Right ventricle myocardium inferior (tissue), 1 donor: ENCODE measurements around the gene DUSP12. TPM values are rescaled to one million over a fixed set of nuclear protein-coding genes. Genes with fewer than 3 reads are reported as not detected.
"Not testable (repeated sequence)": the region's sequence is repeated elsewhere in the genome, so short reads cannot be mapped to it uniquely, and the experiment has no call there.

Experiments used
- ATAC-seq: fragments of 200-7000 bp; cut with Tn5 transposase; one replicate; pipeline ENCODE4 v1.9.1; 2020; ENCODE audit warnings: mild to moderate bottlenecking, moderate library complexity
- DNase-seq: peaks from one replicate; pipeline ENCODE4 v3.0.0; 2021; ENCODE audit errors: missing footprints
- intact Hi-C: fragments of 100-400 bp; cut with DNase I; formaldehyde crosslinking; loops from one replicate; pipeline ENCODE4 v1.11.0; 2022
- total RNA-seq: library from RNA; stranded (reverse); fragmentation: NEBNext Ultra II Directional; extraction: Animal tissue kit (Norgen Biotek cat#: 25700); gene quantifications from one replicate; pipeline ENCODE4 v1.2.1, GENCODE V29; 2021
- donor health status: DM: no; HTN: yes; CAD: no; lungs with severe emphysema.

The DUSP12 gene
- total RNA-seq, 1 donor from 2014 or later: 7.0 TPM

DNA sequence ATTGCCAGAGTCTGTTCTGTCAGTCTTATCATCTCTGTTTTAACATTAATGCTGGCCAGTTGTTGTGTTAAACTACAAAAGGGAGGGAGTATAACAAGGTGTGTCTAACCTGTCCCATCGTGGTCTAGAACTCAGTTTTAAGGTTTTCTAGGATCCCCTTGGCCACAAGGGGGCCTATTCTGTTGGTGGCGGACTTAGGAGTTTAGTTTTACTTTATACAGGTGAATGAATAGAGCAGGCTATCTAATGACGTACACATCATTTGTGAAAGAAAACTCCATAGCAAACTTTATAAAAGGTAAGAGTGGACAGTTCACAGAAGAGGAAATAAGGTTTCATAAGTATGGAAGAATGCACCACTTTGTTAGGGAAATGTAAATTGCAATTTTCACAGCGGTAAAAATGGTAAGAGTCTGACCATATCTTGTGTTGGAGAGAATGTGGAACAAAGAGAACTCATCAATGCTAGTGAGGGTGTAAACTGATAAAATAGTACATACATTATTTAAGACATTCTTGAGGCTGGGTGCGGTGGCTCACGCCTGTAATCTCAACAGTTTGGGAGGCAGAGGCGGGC is 14.0 kb downstream of the DUSP12 start:
- ATAC-seq (no peak), DNase-seq (no peak)
- intact Hi-C loops: no loop called here

- ATAC-seq (peak; percentile 89), DNase-seq (peak; percentile 89)
- intact Hi-C loops: loop anchor here (1.0 kb wide), 1 partner anchor 17 kb away; the partner anchor contains the start of gene DUSP12
Observed at GRCh38 chr1:161766102-161766981, 16.8 kb downstream of the DUSP12 start, which contains the start of gene ATF6. Gene ATF6, plus strand, starts transcription at chr1:161766320. Its CDS starts 41 bp downstream, at chr1:161766361.

DNA sequence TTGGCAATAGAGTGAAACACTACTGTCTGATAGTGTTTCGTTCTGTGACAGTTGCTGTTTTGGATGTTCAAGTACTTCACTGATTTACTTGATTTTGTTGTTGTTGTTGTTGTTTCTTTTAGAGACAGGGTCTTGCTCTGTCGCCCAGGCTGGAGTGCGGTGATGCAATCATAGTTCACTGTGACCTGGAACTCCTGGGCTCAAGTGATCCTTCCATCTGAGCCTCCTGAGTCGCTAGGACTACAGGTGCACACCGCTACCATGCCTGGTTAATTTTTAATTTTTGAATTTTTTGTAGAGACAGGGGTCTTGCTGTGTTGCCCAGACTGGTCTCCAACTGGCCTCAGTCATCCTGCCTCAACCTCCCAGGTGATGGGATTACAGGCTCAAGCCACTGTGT is 18.9 kb downstream of the DUSP12 start:
- intact Hi-C loops: no loop called here
- no peak for ATAC-seq
- DNase-seq: no peak

DNA sequence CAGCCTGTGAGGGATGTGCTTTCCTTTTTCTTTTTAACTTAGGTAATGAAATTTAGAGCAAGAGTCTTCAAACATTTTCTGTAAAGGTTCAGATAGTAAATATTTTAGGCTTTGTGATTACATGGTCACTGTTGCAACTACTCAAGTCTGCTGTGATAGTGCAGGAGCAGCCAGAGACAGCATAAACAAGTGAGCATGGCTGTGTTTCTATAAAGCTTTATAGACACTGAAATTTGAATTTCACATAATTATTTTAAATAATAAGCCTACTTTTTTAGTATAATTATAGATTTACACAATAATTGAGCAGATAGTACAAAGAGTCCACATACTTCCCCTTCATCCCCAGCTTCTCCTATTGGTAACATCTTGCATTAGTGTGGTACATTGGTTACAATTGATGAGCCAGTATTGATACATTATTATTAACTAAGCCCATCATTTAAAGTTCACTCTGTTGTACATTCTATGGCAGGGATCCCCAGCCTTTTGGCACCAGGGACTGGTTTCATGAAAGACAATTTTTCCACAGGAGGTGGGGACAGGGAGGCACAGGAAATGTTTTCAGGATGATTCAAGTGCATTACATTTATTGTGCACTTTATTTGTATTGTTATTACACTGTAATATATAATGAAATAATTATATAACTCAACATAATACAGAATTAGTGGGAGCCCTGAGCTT is 19.5 kb downstream of the DUSP12 start:
- intact Hi-C loops: no loop called here
- DNase-seq: no peak
- no peak for ATAC-seq

- ATAC-seq, intact Hi-C loops, DNase-seq: not testable (repeated sequence)
Observed at GRCh38 chr1:161769673-161770045, 20.1 kb downstream of the DUSP12 start.

DNA sequence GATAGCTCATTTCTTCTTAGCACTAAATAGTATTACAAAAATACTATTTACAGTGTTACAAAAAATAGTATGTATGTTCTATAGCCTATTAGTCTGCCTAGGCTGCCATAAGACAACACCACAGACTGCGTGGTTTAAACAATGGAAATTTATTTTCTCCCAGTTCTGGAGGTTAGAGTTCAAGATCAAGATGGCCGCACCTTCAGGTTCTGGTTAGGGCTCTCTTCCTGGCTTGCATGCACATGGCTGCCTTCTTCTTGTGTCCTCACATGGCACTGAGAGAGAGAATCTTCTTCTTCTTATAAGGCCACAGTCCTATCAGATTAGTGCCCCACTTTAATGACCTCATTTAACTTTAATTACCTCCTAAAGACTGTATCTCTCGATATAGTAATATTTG is 20.7 kb downstream of the DUSP12 start:
- intact Hi-C loops: no loop called here
- DNase-seq: no peak
- no peak for ATAC-seq

DNA sequence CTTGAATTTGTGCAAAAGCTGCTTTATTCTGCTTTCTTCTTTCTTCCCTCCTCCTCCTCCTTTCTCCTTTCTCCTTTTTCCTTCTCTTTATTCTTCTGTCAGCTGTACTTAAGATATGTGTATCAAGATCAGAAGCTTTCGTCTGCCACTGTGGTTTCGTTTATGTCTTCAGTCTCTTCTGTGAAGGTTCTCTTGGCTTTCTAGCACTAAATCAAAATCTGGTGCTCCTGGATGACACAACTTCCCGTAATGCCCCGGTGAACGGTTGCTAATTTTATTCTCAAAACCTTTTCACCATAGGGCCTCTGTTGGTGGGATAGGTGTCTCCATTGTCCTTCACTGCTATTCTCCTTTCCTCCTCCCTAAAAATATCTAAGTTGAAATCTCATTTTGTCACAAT is 21.6 kb downstream of the DUSP12 start:
- intact Hi-C loops: no loop called here
- no peak for DNase-seq
- ATAC-seq: no peak

- intact Hi-C loops: no loop called here
- DNase-seq: no peak
- ATAC-seq: no peak
Observed at GRCh38 chr1:161771973-161772372, 22.4 kb downstream of the DUSP12 start.

DNA sequence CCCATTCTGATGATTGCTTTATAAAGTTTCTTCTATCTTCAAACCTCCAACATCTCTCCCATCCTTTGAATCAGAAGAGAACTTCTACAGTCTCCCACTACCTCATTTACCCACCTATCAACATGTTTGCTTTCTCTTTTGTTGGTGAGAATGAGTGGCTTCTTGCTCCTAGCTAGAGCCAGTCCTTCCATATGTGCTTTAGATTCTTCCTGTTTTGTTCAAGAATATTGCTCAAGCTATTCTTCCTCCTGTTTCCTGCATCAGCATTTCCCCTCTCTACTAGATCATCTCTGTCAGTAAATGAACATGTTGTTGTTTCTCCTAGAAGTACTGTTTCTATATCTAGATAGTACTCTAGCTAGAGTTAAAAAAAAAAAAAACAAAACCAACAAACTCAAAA is 22.8 kb downstream of the DUSP12 start:
- intact Hi-C loops: no loop called here
- DNase-seq (no peak), ATAC-seq (peak; percentile 63)

DNA sequence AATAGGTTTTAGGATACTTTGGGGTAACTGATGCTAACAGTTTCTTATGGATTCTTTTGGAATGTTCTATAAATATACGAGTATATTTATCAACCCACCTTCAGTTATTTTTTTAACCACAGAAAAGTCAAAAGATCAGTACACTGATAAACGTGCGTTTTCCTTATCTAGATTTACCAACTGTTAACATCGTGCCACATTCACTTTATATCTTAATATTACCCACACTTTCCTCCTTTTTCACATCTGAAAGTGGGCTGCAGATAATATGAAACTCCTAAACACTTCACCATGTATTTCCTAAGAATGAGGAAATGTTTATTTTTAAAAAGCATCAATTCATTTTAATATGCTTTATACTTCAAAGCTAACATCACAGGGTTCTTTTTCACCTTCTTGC is 24.2 kb downstream of the DUSP12 start:
- no peak for DNase-seq
- intact Hi-C loops: no loop called here
- ATAC-seq: no peak

DNA sequence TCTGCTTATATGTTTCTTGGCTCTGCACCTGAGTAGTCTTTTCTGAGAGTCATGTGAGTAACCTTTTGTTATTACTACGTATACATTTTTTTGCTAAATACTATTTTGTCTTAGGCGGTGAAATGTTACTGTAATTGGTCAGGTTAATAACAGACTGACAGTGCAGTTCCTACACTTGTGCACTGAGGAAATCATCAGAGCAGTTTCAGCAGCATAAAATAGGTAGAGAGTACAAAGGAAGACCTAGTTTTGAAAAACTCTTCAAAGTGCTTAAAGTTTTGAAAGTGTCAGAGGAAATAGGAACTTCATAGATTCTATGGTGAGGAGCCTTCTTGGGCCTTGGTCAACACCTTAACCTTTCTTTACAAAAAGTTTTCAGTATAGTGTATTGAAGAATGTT is 27.7 kb downstream of the DUSP12 start:
- DNase-seq: no peak
- intact Hi-C loops: no loop called here
- ATAC-seq: no peak

GRCh38 chr1:161778522-161778921 is 28.9 kb downstream of the DUSP12 start:
- no peak for DNase-seq
- intact Hi-C loops: no loop called here
- ATAC-seq: no peak

DNA sequence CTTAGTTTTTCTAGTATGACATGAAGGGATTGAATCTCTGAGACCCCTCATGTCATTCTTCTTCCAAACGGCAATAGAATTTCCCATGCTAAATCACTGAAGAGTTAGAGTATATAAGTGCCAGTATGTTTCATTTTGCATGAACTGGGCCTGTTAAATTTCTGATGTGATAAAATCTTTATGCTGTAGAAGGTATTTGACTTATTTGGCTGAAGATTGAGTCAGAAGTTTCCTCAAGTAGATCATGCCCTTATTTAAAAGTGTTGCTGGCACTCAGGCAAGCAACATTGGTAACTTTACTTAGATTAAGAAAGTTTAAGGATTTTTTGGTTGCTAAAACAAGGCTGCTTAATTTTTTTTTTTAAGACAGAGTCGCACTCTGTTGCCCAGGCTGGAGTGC is 29.8 kb downstream of the DUSP12 start:
- no peak for DNase-seq
- ATAC-seq: no peak
- intact Hi-C loops: no loop called here

- DNase-seq (no peak), ATAC-seq (no peak)
- intact Hi-C loops: no loop called here
Observed at GRCh38 chr1:161781995-161782394, 32.4 kb downstream of the DUSP12 start.

- DNase-seq (no peak), ATAC-seq (no peak)
- intact Hi-C loops: no loop called here
Observed at GRCh38 chr1:161782886-161783285, 33.3 kb downstream of the DUSP12 start.

DNA sequence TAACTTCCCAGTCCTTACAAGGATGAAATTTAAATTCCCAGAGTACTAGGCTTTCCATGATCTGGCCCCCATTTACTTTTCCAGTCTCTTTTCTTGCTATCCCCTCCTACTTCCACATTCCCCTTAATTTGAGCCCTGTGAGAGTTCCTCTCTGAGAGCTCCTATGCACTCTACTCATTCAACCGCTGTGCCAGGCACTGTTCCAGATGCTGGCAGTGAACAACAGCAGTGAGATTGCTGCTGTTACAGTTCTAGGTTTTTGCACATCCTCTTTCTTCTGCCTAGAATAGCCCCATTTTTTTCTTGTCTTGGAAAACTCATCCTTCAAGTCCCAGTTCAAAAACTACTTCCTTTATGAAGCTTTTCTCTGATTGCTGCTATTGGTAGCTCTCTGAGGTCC is 35.4 kb downstream of the DUSP12 start:
- ATAC-seq: peak; percentile 54
- intact Hi-C loops: no loop called here
- DNase-seq: no peak

DNA sequence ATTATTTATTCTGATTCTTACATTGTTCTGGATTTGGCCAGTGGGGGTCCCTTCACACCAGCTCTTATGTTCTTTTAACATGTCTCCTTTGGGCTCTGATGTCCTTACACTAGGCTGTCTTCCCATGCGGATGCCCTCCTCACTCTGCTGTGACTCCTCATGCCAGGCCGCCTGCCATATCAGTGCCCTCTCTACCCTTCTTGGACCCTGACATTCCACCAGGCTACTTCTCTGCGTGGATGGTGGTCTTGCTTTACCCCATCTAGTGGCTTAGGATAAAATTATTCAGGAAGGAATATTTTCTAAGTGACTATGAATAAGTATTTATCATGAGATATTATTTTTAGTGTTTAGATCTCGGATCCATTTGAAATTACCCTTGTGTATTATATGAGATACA is 37.8 kb downstream of the DUSP12 start:
- ATAC-seq (no peak), DNase-seq (no peak)
- intact Hi-C loops: no loop called here

GRCh38 chr1:161790587-161791317 is 41.2 kb downstream of the DUSP12 start:
- ATAC-seq (no peak), DNase-seq (no peak)
- intact Hi-C loops: no loop called here
